DMS 273 treated with DMSO at 0.1 percent for 48 hours (cell line): Measurements from ENCODE around the gene TRAM2.

Experiments
- DNase-seq: peaks from one replicate; lab custom pipeline; 2025; lab: John Stamatoyannopoulos, UW

TRAM2 gene

DNA sequence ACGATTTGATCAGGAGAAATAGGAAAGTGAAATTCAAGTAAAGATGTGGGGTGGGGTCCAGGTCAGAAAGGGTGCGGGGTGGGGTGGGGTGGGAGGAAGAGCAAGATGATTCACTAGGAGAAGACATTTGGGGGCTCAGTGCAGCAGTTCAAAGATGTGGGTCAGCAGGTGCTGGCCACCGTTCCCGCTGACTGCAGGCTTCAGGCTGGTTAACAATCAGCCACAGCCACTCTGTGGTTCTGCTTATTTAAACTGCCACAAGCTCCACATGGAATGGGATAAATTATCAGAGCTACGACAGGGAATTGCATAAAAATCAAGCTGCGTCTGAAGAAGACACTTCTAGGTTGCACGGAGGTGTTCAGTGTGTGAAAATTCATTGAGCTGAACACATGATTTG, 49.4 kb downstream of the TRAM2 start:
- DNase-seq, result no peak

DNA sequence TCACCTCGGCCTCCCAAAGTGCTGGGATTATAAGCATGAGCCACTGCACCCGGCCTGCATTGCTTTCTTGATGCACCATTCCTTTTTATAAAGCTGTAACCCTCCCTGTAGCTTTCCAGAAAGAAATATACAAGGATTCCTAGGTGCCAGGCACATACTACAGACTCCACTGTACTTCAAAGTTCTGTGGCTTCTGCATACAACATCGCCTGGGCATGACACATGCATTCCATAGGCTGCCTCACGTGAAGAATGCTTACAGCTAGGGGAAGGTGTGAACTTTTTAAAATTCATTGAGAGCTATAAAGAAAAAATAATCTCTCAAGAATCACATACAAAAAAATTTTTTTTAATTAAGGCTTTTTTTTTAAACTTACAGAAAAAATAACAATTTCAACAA, 50.2 kb downstream of the TRAM2 start:
- DNase-seq, result no peak

DNA sequence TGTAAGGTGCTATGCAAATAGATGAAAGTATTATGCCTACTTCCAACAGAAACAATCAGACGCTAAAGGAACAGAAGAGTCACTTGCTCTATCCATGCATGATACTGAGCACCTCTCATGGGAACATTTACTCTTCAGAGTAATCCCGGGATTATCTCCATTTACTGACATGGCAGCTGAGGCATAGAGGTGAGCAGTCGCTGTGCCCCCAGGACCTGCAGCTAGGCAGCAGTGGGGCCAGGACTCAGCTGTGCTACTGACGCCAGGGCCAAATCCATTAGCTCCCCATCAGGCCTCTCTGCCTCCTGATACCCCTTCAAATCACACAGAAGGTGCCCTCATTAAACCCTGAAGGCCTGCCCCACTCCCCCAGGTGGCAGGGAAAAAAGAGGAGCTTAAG, 51.9 kb downstream of the TRAM2 start:
- no peak for DNase-seq

DNA sequence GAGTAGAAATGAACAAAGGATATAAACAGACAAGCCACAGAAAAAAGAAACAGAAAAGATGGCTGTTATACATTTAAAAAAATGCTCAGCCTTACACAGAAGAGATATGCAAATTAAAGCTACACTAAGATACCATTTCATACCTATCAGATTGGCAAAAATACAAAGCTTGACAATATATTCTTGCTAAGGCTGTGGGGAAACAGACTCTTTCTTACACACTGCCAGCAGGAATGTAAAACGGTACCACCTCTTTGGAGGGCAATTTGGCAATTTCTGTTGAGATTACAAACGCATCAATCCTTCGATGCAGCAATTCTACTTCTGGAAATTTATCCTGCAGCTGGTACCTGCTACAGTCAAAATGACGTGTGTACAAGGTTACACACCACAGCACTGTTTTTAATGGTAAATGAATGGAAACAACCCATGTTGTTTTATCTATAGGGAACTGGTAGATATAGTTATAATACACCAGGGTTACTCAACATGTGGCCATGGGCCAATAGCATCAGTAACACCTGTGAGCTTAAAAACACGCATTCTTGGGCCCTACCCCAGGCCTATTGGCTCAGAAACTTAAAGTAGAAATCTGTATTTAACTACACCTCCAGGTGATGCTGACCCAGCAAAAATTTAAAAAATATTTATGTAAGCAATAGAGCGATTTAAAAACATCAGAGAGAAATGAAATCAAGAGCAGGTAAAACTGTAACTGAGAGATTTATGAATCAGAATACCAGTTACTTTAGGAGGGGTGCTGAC, 53.3 kb downstream of the TRAM2 start:
- DNase-seq, result no peak

DNA sequence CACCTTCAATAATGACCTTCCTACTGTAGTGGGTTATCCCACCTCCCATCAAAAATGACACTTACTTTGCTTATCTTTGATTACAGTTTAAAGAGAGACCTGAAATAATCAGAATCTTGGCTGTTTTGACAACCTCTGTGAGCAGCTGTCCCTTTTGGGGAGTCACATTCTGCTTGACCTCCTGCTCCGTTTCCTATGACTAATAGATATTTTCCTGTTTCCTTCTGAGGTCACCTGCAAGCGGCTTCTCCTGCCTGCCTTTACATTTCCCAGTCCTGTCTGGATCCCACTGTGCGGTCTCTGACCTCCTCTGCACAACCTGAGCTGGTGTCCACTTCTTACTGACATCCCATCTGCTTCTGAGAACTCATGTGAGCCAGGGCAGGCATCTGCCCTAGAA, 54.2 kb downstream of the TRAM2 start:
- DNase-seq, result no peak

DNA sequence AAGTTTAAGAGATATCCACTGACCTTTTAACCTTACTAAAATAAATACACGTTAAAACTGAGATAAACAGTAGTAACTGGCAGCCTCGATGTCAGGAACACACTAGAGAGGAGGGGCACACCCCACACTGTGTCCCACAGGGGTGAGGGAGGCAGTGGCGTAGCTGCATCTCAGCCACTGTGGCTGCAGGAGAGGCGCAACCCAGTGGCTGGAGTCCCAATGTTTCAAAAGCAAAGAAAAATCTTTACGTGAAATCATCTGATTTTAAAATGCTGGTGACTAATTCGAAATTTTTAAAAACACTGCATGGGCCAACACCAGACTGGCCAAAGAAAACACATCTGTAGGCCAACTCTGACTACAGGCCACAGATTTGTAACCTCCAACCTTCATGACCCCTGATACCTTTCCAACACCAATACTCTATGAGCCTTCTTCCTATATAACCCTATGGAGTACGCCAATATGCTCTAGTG, 54.7 kb downstream of the TRAM2 start:
- DNase-seq, result no peak

DNA sequence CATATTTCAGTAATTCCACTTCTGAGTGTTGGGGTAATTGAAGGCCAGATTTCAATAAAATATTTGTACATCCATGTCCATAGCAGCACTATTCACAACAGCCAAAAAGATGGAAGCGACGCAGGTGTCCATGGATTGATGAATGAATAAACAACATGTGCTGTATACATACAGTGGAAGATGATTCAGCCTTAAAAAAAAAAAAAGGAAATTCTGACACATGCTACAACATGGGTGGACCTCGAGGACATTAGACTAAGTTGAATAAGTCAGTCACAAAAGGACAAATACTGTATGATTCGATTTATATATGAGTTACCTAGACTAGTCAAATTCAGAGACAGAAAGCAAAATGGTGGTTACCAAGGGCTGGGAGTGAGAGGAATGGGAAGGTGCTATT, 57.2 kb downstream of the TRAM2 start:
- no peak for DNase-seq

DNA sequence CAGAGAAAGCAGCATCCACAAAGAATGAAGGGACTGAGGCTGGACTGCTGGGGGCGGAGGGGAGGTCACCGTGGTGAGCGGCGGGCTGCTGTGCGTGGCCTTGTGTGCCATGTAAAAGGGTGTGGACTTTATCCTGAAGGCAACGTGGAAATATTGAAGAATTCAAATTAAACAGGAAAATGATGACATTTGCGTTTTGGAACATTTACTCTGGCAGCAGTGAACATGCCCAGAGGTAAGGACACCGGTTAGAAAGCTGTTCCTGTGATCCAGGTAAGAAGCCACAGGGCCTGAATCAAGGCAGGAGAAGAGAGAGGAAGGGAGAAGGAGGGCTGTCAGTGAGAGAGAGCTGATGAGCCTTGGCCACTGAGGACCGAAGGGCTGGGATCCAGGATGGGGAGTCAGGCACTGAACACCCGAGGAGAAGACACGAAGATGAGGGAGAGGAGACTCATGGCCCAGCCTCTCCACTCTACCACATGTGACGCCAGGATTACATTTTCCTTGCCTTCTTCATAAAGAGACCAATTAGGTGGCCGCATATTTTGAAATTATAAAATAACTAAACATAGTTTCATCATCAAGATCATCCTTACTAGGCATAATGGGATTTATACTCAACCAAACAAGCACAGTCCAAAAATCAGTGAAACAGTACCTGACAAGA, 58.4 kb downstream of the TRAM2 start:
- no peak for DNase-seq

DNA sequence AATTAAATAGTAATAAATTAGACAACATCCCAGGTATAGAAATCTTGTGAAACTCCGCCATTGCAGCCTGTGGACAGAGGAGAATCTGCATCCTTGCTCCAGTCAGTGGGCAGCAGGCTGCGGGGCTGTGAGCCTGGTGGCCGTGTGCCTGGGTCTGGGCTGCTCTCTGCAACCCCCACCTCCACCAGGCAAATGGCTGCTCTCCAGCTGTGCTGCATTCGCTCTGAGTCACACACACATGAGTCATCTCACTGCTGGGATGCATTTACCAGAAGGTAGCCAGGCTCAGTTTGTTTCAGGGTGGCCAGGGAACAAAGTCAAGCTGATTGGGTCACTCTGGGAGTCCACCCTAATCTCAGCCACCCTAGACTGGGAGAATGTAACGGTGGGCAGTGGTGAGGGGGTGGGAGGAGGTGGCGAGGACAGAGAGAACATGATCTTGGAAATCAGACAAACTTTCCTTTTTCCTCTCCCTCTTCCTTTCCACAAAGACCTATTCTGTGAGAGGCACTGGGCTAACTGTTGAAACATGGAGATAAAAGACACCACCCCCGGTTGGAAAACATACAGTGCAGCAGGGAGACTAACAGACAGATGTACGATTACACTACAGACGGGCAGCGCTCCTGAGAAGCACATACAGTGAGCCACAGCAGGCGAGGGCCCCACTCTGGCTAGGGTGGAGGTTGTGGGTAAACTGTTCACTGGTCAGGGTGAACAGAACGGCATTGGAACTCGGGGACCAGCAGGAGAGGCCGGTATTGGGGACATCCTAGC, 59.2 kb downstream of the TRAM2 start:
- peak; percentile 76 for DNase-seq

DNA sequence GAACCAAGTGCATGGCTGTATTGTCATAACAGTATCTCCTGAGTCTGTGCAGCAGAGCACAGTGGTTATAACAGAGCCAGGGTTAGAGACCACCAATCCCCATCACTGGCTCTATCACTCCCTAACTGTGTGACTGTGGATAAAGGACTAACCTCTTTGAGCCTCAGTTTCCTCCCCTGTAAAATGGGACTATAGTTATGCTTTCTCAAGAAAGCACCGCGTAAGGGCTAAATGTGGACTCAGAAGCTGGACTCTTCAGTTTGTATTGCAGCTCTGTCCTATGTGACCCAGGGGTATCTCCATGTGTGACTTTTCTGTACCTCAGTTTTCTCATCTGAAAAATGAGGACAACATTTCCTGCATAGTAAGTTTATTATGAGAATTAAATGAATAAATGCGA, 59.9 kb downstream of the TRAM2 start:
- no peak for DNase-seq

DNA sequence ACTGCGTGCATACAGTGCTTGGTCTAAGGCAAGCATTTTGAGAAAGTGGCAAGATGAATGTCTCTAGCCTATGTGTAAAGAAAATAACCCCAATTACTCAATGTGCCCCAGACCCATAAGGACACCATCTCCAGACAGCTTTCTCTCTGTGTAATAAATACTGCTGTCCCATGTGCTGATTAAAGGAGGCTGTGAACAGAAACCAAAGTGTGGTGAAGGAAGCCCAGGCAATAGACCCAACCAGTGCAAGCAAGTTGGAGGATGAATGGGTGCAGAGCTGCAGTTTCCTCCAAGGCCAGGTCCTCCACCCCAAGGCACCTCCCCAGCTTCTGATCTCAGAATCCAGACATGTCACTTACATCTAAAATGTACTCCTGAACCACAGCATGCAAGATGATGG, 60.6 kb downstream of the TRAM2 start:
- DNase-seq, result no peak

DNA sequence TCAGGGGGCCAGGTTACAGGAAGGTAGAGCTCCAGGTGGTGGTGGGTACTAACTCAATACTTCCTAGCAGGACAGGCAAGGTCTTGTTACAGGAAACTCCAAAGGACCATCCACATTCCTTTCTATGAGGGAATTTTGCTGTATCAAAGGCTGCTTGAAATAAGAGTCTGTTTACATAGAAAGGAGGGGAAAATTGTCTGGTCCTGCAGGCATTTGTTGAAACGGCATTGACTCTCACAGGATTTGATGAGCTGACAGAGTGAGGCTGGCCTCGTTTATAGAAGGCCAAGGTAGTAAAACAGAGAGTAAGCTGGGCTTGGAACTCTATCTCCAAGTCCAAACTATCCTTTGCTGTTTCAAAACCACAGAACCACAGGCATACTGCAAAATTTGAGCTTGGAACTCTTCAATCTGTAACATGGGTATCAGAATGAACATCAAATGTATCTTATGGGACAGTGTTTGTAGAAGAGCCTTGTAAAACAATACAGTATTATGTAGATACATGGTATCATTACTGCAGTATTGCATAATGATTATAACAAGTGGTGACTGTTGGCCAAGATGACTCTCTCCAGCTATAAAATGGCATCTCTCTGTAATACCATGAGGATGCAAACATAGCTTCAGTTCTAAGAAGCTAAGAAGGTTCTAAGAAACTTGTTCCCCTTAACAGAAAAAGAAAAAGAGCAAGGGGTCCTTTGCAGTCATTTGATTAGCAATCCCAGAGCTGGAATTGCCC, 61.5 kb downstream of the TRAM2 start:
- DNase-seq, result no peak

DNA sequence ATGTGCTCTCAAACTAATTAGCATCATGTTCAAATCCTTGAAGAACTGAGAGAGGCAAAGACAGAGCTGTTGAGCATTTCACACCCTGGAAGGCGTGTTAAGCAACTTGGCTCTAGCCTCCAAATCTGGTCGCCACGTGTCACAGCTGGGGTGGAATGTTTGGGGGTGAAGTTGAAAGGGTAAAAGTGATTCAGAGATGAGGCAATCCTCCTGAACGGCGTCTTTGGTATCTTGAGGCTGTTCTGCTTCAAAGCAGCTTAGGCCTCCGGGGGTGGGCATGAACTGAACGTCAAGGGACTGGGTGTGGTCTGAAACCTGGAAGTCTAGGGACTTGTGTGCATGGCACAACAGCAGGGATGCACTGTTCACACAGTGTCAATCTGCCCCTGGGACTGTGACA, 62.3 kb downstream of the TRAM2 start:
- no peak for DNase-seq

DNA sequence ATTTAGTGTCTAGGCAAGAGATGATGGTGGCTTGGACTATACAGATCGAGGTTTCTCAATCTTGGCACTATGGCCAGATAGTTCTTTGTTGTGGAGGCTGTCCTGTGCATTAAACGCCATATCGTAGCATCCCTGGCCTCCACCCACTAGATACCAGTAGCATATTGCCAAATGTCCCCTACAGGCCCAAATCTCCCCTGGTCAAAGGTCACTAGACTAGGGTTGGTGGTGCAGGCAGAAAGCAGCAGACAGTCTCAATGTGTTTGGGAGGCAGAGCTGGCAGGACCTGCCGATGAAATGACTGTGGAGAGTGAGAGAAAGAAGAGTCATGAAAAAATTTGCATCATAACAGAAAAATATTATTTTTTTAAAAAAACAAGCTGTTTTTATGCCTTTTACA, 63.0 kb downstream of the TRAM2 start:
- DNase-seq, result no peak

DNA sequence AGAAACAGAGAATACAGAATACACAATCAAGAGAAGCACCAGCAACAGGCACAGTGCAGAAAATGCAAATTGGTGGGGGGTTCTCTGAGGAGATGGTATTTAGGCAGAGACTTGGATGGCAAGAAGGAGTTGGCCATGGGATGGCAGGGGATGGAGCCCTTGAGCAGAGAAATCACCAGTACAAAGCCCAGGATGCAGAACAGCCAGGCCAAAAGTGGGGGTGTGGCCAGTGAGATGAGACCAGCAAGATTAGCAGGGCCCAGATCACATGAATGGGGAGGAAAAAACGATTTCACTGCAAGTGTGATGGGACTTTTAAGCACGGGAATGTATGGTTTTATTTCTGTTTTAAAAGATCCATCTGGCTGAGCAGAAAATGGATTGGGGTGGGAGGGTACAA, 63.4 kb downstream of the TRAM2 start:
- DNase-seq, result no peak

DNA sequence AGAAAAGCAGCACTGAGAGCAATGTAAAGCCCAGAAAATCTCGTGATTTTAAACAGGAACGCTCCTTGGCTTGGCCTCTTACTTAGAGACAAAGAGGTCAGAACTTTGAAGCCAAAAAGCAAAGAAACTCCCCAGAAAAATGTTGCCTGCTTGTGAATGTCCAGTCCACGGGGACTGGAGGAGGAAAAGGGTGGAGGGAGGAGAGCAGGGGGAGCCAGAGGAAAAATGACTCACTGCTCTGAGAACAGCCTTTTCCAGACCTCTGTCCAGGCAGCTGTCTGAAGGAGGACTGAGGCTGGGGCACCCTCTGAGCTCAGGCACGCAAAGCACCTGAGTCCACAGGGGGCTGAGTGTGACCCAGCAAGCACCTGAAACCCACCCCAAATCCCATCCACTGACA, 64.7 kb downstream of the TRAM2 start:
- no peak for DNase-seq

DNA sequence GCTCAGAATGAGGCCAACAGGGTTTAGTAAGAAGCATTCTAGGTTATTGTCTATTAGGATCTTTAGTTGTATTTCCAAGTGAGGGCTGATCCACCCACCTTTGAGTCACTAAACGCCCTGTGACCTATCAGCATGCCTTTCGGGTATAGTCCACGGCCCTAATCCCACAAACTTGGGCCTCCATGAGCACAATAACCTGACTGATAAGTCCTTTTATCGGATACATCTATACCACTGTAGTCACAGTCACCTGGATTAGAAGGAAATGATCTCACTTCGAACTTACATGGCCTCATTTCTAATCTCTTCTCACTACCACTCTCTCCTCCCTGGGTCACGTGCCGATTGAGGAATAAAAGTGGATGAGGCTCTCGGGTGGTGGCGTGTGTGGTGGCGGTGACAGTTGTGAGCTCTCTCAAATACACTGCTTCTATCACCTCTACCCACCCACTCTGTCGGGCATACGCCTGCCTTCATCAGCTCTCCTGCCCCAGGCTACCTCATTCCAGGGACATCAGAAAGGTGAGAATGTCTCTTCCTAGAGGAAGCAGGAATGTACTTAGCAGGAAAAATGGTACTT, 65.2 kb downstream of the TRAM2 start:
- DNase-seq, result no peak

DNA sequence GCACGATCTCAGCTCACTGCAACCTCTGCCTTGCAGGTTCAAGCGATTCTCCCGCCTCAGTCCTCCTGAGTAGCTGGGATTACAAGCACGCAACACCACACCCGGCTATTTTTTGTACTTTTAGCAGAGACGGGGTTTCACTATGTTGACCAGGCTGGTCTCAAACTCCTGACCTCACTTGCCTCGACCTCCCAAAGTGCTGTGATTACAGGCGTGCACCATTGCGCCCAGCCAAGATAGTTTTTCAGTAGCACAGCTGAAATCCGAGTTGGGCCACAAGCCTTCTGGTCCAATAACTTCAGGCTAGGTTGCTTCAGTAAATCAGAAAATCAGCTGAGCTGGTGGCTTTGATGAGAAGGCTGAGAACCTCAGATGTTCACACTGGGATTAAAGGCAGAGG, 65.7 kb downstream of the TRAM2 start:
- no peak for DNase-seq

DNA sequence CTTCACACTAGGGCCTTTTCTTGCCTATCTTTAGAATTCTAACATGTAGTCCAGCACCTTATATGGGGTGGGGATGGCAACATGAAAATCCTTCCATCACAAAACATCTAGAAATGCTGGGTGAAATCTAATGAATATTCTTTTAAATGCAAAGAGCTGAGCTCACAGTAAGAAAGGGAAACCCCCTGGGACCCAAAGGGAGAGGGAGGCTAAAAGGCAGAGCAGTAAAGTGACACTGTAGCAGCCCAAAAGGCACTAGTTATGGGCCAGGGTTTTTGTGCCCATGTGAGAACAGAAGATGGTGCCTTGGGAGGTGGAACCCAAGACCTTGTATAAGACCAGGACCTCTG, 66.7 kb downstream of the TRAM2 start:
- DNase-seq, result no peak

DNA sequence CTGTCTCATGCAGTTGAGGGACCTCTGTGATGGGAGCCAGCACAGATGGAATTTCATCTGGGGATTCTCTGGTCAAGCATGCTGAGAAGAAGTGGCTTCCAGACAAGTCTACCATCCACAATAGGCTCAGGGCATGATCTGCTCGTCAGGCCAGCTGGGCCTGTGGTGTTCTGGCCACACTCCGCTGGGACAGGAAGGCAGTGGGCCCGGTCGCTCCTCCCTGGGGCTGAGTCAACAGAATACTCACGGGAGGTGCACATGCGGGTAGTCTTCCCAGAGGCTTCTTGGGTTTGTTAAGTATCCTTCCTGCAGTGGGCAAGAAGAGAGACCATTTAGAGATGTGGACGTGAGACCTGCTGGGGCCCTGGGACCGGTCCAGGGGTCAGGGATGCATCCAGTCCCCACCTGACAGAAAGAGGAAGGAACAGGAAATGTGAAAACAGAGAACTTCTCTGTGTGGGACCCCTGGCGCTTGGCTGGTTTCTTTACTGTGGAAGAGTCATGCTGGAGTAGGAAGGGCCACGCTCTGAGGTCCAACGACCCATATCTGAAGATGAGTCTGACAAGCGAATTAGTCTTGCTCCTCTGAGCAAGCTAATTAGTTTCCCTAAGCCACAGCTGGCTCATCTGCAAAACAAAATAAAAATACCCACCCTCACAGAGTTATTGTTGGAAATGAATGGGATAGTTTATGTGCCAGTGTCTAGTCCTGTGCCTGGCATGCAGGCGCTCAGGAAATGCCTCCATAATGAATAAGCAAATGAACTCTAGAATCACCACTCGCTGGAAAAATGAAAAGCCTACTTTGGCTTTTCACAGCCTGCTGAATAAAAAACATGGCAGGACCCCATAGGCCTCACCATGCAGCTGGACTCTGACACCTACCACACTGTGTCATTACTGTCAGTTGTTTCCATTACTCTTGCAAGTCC, 67.3 kb downstream of the TRAM2 start:
- no peak for DNase-seq

DNA sequence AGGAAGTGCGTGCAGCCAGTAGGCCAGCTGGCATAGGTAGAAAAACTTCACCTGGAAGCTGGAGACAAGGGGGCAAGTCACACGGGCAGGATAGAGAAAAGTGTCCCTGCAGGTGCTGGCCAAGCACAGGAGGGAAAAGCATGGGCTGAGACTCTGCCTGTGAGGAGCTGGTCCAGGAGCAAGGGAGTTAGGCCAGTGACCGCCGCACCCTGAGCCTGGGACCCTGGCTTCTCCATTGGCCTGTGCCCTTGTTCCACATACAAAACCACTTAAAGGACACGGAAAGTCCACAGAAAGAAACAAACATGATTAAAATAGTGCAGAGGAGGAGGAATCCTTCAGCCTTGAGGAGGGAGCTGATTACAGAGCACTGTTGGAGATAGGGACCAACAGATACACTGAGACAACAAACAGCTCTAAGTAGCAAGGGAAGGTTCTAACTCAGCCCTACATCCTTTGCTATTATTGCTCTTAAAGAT, 68.6 kb downstream of the TRAM2 start:
- DNase-seq, result no peak
